Chondrocyte (in vitro differentiated cells): ENCODE measurements around the gene TLE5. TPM values are rescaled to one million over a fixed set of nuclear protein-coding genes. Genes with fewer than 3 reads are reported as not detected.
A peak's percentile ranks its signal among the peaks of the same experiment; 100 is the strongest.

Experiments
- DNase-seq: peaks from one replicate; pipeline ENCODE4 v3.0.0; 2021; ENCODE audit warnings: mixed read lengths, low spot score
- H3K27ac Mint-ChIP-seq: one replicate; pipeline ENCODE4 v1.8.0; 2021; ENCODE audit warnings: mild to moderate bottlenecking, moderate library complexity, mixed read lengths; ENCODE audit not compliant: unreplicated experiment
- H3K27me3 Mint-ChIP-seq: 2 replicates; pipeline ENCODE4 v1.8.0; 2021; ENCODE audit warnings: low read depth, mixed read lengths
- H3K36me3 Mint-ChIP-seq: 2 replicates; pipeline ENCODE4 v1.8.0; 2021; ENCODE audit warnings: low read depth, mixed read lengths
- H3K4me1 Mint-ChIP-seq: 2 replicates; pipeline ENCODE4 v1.8.0; 2021; ENCODE audit warnings: low read depth, mild to moderate bottlenecking, mixed read lengths
- H3K4me3 Mint-ChIP-seq: one replicate; pipeline ENCODE4 v1.8.0; 2021; ENCODE audit warnings: mild to moderate bottlenecking, moderate library complexity, mixed read lengths; ENCODE audit not compliant: unreplicated experiment
- H3K9me3 Mint-ChIP-seq: 2 replicates; pipeline ENCODE4 v1.8.0; 2021; ENCODE audit warnings: low read depth, mixed read lengths
- total RNA-seq: library from RNA; stranded (reverse); gene quantifications from 3 replicates; pipeline ENCODE4 v1.2.1, GENCODE V29; 2021
- TF ChIP-seq, protein P1 (sequence below): fragments of 200-600 bp; sonication (generic); IDR thresholded peaks from 2 replicates; pipeline ENCODE4 v1.5.0; 2021; ENCODE audit warnings: antibody characterized with exemption, mild to moderate bottlenecking, moderate library complexity

The TLE5 gene
- total RNA-seq, 1 donor from 2014 or later = 303 TPM

DNA sequence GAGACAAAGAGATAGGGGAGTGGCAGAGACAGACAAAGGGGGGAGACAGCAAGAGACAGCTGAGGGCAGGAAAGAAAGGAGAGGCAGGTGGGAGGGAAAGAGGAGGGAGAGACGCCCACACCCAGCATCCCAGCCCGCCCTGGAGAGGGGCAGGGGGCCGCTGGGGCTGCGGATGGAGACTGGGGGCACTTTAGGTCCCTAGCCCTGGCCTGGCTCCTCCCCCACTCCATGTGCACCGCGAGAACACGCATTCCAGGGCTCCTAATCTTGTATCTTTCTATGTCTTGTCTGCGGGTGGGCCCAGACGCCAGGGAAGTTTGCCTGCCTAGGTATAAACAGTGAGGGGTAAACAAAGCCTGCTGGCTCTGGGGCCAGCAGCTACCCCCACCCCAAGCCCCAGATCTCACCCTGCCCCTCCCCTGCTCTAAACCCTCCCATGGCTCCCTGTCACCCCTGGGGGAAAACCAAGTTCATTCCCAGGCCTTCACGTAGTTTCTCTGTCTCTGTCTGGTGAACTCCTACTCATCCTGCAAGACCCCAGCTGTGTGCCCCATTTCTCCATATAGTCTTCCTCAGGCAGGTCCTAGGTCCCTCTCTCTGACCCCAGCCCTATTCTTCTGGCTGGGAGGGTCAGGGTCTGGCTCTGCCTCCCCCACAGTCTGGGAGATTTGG is 5.7 kb downstream of the TLE5 start:
- TF ChIP-seq, protein P1, sequence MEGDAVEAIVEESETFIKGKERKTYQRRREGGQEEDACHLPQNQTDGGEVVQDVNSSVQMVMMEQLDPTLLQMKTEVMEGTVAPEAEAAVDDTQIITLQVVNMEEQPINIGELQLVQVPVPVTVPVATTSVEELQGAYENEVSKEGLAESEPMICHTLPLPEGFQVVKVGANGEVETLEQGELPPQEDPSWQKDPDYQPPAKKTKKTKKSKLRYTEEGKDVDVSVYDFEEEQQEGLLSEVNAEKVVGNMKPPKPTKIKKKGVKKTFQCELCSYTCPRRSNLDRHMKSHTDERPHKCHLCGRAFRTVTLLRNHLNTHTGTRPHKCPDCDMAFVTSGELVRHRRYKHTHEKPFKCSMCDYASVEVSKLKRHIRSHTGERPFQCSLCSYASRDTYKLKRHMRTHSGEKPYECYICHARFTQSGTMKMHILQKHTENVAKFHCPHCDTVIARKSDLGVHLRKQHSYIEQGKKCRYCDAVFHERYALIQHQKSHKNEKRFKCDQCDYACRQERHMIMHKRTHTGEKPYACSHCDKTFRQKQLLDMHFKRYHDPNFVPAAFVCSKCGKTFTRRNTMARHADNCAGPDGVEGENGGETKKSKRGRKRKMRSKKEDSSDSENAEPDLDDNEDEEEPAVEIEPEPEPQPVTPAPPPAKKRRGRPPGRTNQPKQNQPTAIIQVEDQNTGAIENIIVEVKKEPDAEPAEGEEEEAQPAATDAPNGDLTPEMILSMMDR = no peak
- Mint-ChIP-seq H3K4me1 (peaks cover 19% of the 10 kb centered on the region), H3K27ac (no peak overlapping the region), H3K9me3 (no peaks in the 10 kb centered on the region), H3K4me3 (no peak overlapping the region), H3K27me3 (no peaks in the 10 kb centered on the region), H3K36me3 (peaks cover 18% of the 10 kb centered on the region)
- DNase-seq = no peak

DNA sequence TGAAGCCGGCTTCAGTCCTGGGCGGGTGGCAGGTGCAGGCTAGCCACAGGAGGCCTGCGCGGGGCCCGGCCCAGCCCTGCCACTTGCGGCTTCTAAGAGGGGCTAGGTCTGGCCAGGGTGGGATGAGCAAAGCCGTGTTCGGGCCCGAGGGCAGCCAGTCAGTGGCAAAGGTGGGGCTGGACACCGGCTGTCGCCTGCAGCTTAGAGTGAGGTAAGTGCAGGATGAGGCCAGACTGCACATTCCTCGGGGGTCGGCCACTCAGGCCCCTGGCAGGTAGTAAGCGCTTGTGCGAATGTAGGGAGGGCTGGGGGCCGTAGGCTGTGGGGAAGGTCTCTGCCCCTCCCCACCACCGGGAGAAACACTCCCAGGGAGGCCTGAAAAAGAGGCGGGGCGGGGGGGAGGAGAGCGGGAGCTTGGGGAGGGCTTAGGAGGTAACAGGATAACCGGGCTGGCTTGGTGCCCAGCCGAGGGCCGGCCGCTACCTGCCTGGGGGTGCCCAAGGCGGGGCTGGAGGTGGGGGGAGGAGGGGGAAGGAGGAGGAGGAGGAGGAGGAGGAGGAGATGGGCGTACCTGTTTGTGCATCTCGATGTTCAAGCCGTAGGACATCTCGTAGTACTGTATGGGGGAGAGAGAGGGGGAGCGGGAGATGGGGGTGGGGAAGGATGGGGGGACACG is 6.4 kb downstream of the TLE5 start:
- Mint-ChIP-seq H3K27ac (no peak overlapping the region), H3K4me1 (peaks cover 17% of the 10 kb centered on the region), H3K4me3 (no peak overlapping the region), H3K36me3 (peaks cover 18% of the 10 kb centered on the region), H3K9me3 (no peaks in the 10 kb centered on the region), H3K27me3 (no peaks in the 10 kb centered on the region)
- DNase-seq = no peak
- TF ChIP-seq, protein P1 = no peak

DNA sequence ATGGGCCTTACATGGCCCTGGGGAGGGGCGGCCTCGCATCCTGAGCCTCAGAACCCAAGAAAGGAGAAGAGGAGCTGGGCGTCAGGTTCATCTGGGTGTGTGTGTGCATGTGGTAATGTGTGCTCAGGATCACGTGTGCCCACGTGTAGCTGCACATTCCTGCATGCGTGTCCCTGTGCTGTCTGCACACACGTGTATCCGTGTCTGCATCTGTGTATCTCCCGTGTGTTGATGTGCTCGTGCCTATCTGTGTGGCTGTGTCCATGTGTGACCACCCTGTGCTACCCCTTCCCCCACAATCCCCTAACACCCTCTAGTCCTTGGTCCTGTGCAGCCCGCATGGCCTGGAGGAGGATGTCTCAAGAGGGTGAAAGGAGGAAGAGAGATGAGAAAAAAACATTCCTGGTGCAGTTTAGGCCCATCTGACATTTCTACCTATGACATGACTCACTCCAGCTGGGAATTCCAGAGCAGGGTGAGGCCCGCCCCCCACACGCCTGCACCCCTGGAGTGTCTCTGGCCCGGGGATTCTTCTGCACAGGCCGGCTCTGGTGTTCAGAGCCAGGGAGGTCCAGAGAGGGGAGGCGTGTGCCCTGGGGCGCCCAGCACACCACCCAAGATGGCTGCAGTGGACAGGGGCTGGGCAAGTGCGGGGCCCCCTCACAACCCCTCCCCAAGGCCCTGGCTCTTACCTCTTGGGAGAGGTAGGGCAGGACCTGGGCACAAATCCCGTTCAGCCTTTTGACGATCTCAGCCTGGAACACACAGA is 7.1 kb downstream of the TLE5 start:
- H3K4me3 Mint-ChIP-seq = no peak overlapping the region
- TF ChIP-seq, protein P1 = no peak
- peak overlapping the region; percentile 54 for H3K27ac Mint-ChIP-seq
- no peaks in the 10 kb centered on the region for H3K27me3 Mint-ChIP-seq
- H3K4me1 Mint-ChIP-seq = peaks cover 13% of the 10 kb centered on the region
- H3K36me3 Mint-ChIP-seq = peaks cover 18% of the 10 kb centered on the region
- no peaks in the 10 kb centered on the region for H3K9me3 Mint-ChIP-seq
- DNase-seq = no peak

DNA sequence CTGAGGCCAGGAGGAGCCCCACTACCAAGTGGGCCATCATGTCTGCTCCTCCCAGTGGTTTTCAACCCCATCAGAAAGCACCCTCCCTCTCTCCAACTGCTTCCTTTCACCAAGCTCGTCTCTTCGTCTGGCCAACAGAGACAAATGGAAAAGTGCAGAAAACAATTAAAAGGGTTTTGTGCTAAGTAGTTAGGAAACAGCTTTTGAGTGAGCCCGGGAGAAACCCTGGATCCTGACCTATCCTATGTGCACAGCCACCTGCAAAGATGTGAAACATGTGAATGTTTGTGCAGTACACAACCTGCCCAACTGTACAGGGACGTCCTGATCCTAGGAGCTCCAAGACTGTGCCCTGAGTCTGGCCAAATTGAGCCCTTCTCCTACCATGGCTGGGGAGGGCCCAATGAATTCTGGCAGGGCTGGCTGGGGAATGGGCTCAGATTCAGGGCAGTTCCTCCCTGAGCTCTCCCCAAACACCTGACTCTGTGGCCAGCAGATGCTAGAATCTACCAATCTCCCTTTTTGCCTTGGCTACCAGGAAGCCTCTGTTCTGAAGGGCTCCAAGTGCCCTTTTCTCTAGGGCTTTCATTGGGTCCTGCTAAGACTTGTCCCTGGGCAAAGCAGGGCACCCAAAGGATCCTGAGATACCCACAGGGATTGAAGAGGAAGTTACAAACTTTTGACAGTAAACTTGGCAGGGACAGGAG is 7.9 kb downstream of the TLE5 start:
- TF ChIP-seq, protein P1 = no peak
- H3K27me3 Mint-ChIP-seq = no peaks in the 10 kb centered on the region
- no peaks in the 10 kb centered on the region for H3K9me3 Mint-ChIP-seq
- H3K4me1 Mint-ChIP-seq = peaks cover 13% of the 10 kb centered on the region
- no peak overlapping the region for H3K4me3 Mint-ChIP-seq
- H3K36me3 Mint-ChIP-seq = peaks cover 16% of the 10 kb centered on the region
- no peak for DNase-seq
- peak overlapping the region; percentile 54 for H3K27ac Mint-ChIP-seq

DNA sequence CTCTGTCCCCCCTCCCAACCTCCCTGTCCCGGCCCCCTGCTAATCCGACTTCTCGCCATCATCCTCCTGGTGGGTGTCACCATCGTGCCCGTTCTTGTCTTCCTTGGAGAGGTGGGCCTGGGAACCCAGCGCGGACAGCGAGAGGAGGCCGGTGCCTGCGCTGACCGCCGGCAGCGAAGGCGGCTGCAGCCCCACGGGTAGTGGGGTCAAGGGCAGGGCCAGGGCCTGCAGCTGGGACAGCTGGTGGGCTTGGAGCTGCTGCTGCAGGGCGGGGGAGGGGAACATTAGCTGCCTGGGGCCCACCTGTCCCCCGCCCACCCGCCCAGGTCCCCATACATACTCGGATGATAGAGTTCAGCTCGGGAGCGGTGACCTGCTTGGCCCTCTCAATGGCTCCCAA is 8.5 kb downstream of the TLE5 start:
- Mint-ChIP-seq H3K4me1 (peaks cover 13% of the 10 kb centered on the region), H3K36me3 (peaks cover 16% of the 10 kb centered on the region), H3K27ac (no peak overlapping the region), H3K27me3 (peaks cover 1% of the 10 kb centered on the region), H3K9me3 (no peaks in the 10 kb centered on the region), H3K4me3 (no peak overlapping the region)
- no peak for DNase-seq
- TF ChIP-seq, protein P1 = no peak
